Measurements from ENCODE around the gene MEI1. TPM values are rescaled to one million over a fixed set of nuclear protein-coding genes. Genes with fewer than 3 reads are reported as not detected.

The MEI1 gene
- total and polyA plus RNA-seq, 8 donors, result 1.5 to 7.9 (median 3.3) TPM

DNA sequence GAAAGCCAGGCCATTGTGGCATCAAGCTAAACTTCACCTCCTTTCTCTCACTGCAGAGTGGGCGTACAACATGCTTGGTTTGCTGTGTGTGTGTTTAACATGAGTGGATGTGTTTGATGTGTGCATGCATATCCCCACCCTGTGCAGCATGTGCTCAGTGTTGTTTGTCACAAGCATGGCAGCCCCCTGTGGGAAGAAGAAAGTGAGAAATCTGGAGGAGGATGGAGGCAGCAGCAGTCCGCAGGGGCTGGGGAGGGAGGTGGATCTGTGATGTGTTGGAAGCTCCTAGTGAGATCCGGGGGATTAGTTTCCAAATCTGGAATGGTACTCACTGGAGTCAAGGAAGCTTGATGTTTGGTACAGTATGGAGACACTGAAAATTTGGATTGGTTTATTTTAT is 77.1 kb downstream of the MEI1 start:
- Histone ChIP-seq H3K4me1 (peaks cover 0 to 13% of the 10 kb centered on the region in 2 donors), H3K27me3 (no peaks in the 10 kb centered on the region), H3K27ac (no peak overlapping the region), H3K9me3 (no peaks in the 10 kb centered on the region), H3K36me3 (no peaks in the 10 kb centered on the region), H3K4me3 (no peak overlapping the region)
- TF ChIP-seq, protein P1, sequence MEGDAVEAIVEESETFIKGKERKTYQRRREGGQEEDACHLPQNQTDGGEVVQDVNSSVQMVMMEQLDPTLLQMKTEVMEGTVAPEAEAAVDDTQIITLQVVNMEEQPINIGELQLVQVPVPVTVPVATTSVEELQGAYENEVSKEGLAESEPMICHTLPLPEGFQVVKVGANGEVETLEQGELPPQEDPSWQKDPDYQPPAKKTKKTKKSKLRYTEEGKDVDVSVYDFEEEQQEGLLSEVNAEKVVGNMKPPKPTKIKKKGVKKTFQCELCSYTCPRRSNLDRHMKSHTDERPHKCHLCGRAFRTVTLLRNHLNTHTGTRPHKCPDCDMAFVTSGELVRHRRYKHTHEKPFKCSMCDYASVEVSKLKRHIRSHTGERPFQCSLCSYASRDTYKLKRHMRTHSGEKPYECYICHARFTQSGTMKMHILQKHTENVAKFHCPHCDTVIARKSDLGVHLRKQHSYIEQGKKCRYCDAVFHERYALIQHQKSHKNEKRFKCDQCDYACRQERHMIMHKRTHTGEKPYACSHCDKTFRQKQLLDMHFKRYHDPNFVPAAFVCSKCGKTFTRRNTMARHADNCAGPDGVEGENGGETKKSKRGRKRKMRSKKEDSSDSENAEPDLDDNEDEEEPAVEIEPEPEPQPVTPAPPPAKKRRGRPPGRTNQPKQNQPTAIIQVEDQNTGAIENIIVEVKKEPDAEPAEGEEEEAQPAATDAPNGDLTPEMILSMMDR (IDR thresholded peaks at IDR 0.05), result no peak
- no peak for ATAC-seq
- no peak for DNase-seq
- intact Hi-C loops (cut with DNase I), result no loop called here

DNA sequence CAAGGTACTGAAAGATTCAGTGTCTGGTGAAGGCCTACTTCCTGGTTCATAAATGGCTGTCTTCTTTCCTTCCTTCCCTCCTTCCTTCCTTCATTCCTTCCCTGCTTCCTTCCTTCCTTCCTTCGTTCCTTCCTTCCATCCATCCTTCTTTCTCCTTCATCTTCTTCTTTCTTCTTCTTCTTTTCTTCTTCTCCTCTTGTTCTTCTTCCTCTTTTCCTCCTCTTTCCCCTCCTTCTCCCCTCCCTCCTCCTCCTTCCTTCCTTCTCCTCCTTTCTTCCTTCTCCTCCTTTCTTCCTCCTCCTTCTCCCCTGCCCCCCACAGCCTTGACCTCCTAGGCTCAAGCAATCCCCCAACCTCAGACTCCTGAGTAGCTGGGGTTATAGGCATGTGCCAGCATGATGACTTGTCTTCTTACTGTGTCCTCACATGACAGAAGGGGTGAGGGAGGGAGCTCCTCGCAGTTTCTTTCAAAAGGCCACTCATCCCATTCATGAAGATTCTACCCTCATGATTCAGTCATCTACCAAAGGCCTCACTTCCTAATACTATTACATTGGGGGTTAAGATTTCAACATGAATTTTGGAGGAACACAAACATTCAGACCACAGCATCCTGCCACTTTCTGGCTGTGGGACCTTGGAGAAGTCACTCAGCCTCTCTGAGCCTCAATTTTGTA is 78.6 kb downstream of the MEI1 start:
- intact Hi-C loops (cut with DNase I), result no loop called here
- no peaks in the 10 kb centered on the region for H3K36me3 ChIP-seq
- H3K4me3 ChIP-seq, result no peak overlapping the region
- no peak for ATAC-seq
- H3K27me3 ChIP-seq, result no peaks in the 10 kb centered on the region
- no peaks in the 10 kb centered on the region for H3K9me3 ChIP-seq
- DNase-seq, result no peak
- H3K27ac ChIP-seq, result peak overlapping the region in 1 of 2 donors; percentile 25
- peaks cover 0 to 28% of the 10 kb centered on the region in 2 donors for H3K4me1 ChIP-seq
- TF ChIP-seq, protein P1 (IDR thresholded peaks at IDR 0.05), result no peak

DNA sequence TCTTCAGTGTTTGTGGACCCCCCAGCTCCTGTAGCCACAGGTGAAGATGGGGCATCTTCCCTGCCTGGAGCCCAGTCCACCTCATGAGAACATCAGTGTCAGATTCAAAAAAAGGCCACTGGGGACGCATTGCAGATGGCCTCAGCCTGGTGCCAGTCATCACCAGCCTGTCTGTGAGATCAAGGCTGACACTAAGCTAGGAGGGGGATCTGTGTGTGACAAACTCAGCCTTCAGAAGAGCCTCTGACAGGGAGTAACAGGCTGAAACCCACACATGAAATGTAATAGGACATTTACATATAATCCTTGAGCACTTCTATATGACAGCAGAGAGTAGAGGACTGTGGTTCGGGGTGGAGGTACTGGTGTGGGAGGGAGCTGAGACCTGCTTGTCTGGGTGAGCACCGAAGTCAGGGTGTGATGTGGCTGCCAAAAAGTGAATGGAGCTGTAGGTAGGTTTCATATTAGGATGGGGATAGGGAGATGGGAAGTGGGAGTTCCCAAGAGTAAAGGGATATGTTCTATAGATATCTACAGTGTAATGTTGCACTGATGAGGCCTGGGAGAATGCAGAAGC is 80.7 kb downstream of the MEI1 start:
- Histone ChIP-seq H3K4me3 (no peak overlapping the region), H3K9me3 (no peaks in the 10 kb centered on the region), H3K36me3 (no peaks in the 10 kb centered on the region), H3K27me3 (no peaks in the 10 kb centered on the region), H3K27ac (peak overlapping the region in 1 of 2 donors; percentile 77), H3K4me1 (peaks cover 0 to 28% of the 10 kb centered on the region in 2 donors)
- no peak for DNase-seq
- TF ChIP-seq, protein P1 (IDR thresholded peaks at IDR 0.05), result no peak
- no peak for ATAC-seq
- intact Hi-C loops (cut with DNase I), result no loop called here

DNA sequence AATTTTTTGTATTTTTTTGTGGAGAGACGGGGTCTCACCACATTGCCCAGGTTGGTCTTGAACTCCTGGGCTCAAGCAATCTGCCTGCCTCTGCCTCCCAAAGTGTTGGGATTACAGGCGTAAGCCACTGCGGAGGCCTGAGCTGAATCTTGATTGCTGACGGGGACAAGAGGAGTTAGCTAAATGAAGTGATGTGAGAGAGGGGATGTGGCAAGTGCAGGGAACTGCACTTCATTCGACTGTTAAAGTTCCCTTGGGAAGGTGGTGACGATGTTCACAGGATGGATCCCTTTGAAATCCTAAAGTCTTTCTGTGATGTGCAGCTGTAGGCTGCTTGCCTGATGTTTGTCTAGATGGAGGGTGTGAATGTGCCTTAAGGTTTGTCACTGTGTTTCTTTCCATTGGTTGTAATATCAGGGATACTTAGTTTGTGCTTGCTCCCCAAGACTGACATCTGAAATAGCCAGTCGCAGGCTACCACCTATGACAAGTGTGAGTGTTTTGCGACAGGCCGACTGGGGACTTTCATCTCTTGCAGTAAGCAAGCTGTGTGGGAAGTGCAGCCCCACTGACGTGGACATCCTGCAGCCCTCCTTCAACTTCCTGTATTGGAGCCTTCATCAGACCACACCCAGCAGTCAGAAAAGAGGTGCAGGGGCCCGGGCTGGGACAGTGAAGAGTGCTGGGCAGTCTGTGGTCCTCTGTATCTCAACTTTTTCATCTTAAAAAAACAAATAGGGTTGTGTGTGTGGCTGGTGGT is 81.6 kb downstream of the MEI1 start:
- peak in 3 of 4 donors; percentile 42 to 88 (median 83) for DNase-seq
- intact Hi-C loops (cut with DNase I), result no loop called here
- peak overlapping the region in 1 of 2 donors; percentile 40 for H3K4me3 ChIP-seq
- no peaks in the 10 kb centered on the region for H3K36me3 ChIP-seq
- no peaks in the 10 kb centered on the region for H3K9me3 ChIP-seq
- no peaks in the 10 kb centered on the region for H3K27me3 ChIP-seq
- TF ChIP-seq, protein P1 (IDR thresholded peaks at IDR 0.05), result no peak
- peak; percentile 88 for ATAC-seq
- H3K4me1 ChIP-seq, result peaks cover 0 to 28% of the 10 kb centered on the region in 2 donors
- peak overlapping the region; percentile 19 to 77 for H3K27ac ChIP-seq

- no peaks in the 10 kb centered on the region for H3K36me3 ChIP-seq
- H3K27me3 ChIP-seq, result no peaks in the 10 kb centered on the region
- DNase-seq, result no peak
- peak overlapping the region in 1 of 2 donors; percentile 40 for H3K4me3 ChIP-seq
- TF ChIP-seq, protein P1 (IDR thresholded peaks at IDR 0.05), result no peak
- peaks cover 0 to 28% of the 10 kb centered on the region in 2 donors for H3K4me1 ChIP-seq
- peak; percentile 16 for ATAC-seq
- H3K9me3 ChIP-seq, result no peaks in the 10 kb centered on the region
- peak overlapping the region in 1 of 2 donors; percentile 77 for H3K27ac ChIP-seq
- intact Hi-C loops (cut with DNase I), result no loop called here
Observed at GRCh38 chr22:41781507-41781906, 82.2 kb downstream of the MEI1 start.

All from left lung (tissue), 10 donors.